Measurements from ENCODE around the gene KLHL7.

DNA sequence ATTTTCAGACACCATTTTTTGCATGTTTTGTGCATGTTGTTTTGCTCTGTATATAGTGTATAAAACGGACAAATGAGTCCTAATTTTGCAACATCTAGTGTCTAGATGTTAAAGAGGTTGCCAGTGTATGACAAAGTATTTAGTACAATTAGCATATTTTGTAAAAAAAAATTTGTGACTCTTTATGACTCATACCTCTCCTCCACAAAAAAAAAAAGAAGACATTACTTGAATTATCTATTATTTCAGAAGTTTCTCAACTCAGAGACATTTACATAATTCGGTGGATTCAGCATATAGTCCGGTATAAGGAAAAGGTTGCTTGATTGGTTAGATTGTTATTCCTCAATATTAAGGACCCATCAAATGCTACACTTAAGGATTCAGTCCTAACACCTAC, 102.3 kb downstream of the KLHL7 start:
- TF ChIP-seq, protein P1, sequence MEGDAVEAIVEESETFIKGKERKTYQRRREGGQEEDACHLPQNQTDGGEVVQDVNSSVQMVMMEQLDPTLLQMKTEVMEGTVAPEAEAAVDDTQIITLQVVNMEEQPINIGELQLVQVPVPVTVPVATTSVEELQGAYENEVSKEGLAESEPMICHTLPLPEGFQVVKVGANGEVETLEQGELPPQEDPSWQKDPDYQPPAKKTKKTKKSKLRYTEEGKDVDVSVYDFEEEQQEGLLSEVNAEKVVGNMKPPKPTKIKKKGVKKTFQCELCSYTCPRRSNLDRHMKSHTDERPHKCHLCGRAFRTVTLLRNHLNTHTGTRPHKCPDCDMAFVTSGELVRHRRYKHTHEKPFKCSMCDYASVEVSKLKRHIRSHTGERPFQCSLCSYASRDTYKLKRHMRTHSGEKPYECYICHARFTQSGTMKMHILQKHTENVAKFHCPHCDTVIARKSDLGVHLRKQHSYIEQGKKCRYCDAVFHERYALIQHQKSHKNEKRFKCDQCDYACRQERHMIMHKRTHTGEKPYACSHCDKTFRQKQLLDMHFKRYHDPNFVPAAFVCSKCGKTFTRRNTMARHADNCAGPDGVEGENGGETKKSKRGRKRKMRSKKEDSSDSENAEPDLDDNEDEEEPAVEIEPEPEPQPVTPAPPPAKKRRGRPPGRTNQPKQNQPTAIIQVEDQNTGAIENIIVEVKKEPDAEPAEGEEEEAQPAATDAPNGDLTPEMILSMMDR (IDR thresholded peaks at IDR 0.05) = no peak
- TF ChIP-seq POLR2A (IDR thresholded peaks at IDR 0.05) = no peak
